H1 (cell line): ENCODE results near the gene ZNF70. TPM values are rescaled to one million over a fixed set of nuclear protein-coding genes. Genes with fewer than 3 reads are reported as not detected.

Experiments used
- ASH2L ChIP-seq: fragments of 200-600, 300-600 bp; sonication (generic); IDR thresholded peaks from one replicate; pipeline ENCODE4 v1.7.1; 2017; ENCODE audit warnings: low read length
- CBX5 ChIP-seq: fragments of 300-800, 300-1000 bp; sonication (generic); IDR thresholded peaks from 2 replicates; pipeline ENCODE4 v1.7.1; 2016; ENCODE audit warnings: antibody characterized with exemption, low read length, low read depth
- KDM4A ChIP-seq: IDR thresholded peaks from one replicate; pipeline ENCODE4 v1.7.1; 2012; ENCODE audit warnings: low read depth, mild to moderate bottlenecking, moderate library complexity, low read length, inconsistent platforms; ENCODE audit not compliant: severe bottlenecking
- RNF2 ChIP-seq: fragments of 200-900, 300-1000 bp; sonication (generic); IDR thresholded peaks from 2 replicates; pipeline ENCODE4 v1.7.1; 2016; ENCODE audit warnings: borderline replicate concordance, low read depth, mild to moderate bottlenecking, antibody characterized with exemption, low read length; ENCODE audit not compliant: poor library complexity, severe bottlenecking; ENCODE audit errors: missing control alignments
- SIN3A ChIP-seq, 2 experiments: IDR thresholded peaks in 1 of 2; conservative IDR thresholded peaks in 1 of 2; 2 replicates each; pipeline ENCODE4 v1.6.1; 2011 to 2012; ENCODE audit warnings: low read length in 2 of 2, improper control_type of control experiment in 1 of 2, low read depth in 1 of 2, mild to moderate bottlenecking in 1 of 2
- polyA plus RNA-seq, 7 experiments: library from polyadenylated mRNA; depleted of rRNA in 3 of 7; stranded (reverse) in 5 of 7; unstranded in 2 of 7; fragments of >200 nt in 5 of 7; fragments of 200-250 nt in 2 of 7; gene quantifications; 1 replicate in 5 of 7; 2 replicates in 1 of 7; 4 replicates in 1 of 7; pipeline versions ENCODE4 v1.2.1 to v1.2.3, GENCODE V29; 2011 to 2013; ENCODE audit warnings: missing spikeins in 2 of 7, mixed read lengths in 2 of 7
- total RNA-seq: library from RNA; stranded (reverse); fragmentation: NEBNext Ultra II Directional; extraction: Animal tissue kit (Norgen Biotek cat#: 25700); gene quantifications from 2 replicates; pipeline ENCODE4 v1.2.1, GENCODE V29; 2021

Gene ZNF70
- total and polyA plus RNA-seq, 2 of the 8 experiments (the other 6 are each of a cell fraction or from before 2014, with no cell fraction given): 1.1 to 2.6 TPM

- TF ChIP-seq RNF2 (no peak), KDM4A (no peak), SIN3A (conservative IDR thresholded peaks at IDR 0.05 in 1 of 2, IDR thresholded peaks at IDR 0.05 in 1 of 2; ENCODE audit: low read depth in 1 of 2, low read length in 2 of 2) (no peak), ASH2L (no peak), CBX5 (no peak)
- TF ChIP-seq, all 59 proteins: peak for 0
Measured at GRCh38 chr22:23786261-23786710, 35.4 kb upstream of the ZNF70 start (continued).
